Loucy (cell line): Measurements from ENCODE around the gene MCU.

Source experiments
- H2AFZ ChIP-seq: fragments of 200-600 bp; sonication (generic); 2 replicates; pipeline ENCODE4 v1.6.0; 2016; ENCODE audit warnings: antibody characterized with exemption, mild to moderate bottlenecking, low read length, moderate library complexity
- H3F3A ChIP-seq: fragments of 200-600 bp; 2 replicates; pipeline ENCODE4 v1.6.0; 2016; ENCODE audit warnings: antibody characterized with exemption, low read depth, mild to moderate bottlenecking
- H3K27me3 ChIP-seq: fragments of 200-600 bp; sonication (generic); 2 replicates; pipeline ENCODE4 v1.6.1; 2014; ENCODE audit warnings: low read length, mild to moderate bottlenecking; ENCODE audit not compliant: insufficient read depth, poor library complexity, severe bottlenecking
- H3K36me3 ChIP-seq: fragments of 200-600 bp; sonication (generic); 2 replicates; pipeline ENCODE4 v1.6.1; 2016; ENCODE audit warnings: low read length; ENCODE audit not compliant: insufficient read depth
- H3K4me1 ChIP-seq: fragments of 200-600 bp; sonication (generic); 2 replicates; pipeline ENCODE4 v1.5.1; 2014; ENCODE audit warnings: low read length, mild to moderate bottlenecking; ENCODE audit not compliant: insufficient read depth, poor library complexity, severe bottlenecking
- H3K4me2 ChIP-seq: fragments of 200-600 bp; sonication (generic); 2 replicates; pipeline ENCODE4 v1.6.0; 2014; ENCODE audit warnings: antibody characterized with exemption, low read length, low read depth, mild to moderate bottlenecking; ENCODE audit not compliant: poor library complexity, severe bottlenecking
- H3K4me3 ChIP-seq: fragments of 200-600 bp; sonication (generic); 2 replicates; pipeline ENCODE4 v1.5.1; 2014; ENCODE audit warnings: low read length, mild to moderate bottlenecking, mixed read lengths; ENCODE audit not compliant: poor library complexity, severe bottlenecking
- H3K79me2 ChIP-seq: fragments of 200-600 bp; sonication (generic); 2 replicates; pipeline ENCODE4 v1.6.1; 2014; ENCODE audit warnings: low read length; ENCODE audit not compliant: insufficient read depth
- H3K9ac ChIP-seq: fragments of 200-600 bp; sonication (generic); 2 replicates; pipeline ENCODE4 v1.6.0; 2014; ENCODE audit warnings: mild to moderate bottlenecking, low read depth, low read length, moderate library complexity; ENCODE audit not compliant: poor library complexity, severe bottlenecking
- H3K9me2 ChIP-seq: fragments of 200-600 bp; sonication (generic); replicated peaks from 2 replicates; pipeline ENCODE4 v1.6.1; 2016; ENCODE audit warnings: low read depth, low read length, mixed read lengths
- H3K9me3 ChIP-seq: fragments of 200-600 bp; sonication (generic); 2 replicates; pipeline ENCODE4 v1.6.1; 2014; ENCODE audit warnings: mild to moderate bottlenecking, antibody characterized with exemption, low read length, low read depth; ENCODE audit not compliant: insufficient read depth
- H4K20me1 ChIP-seq: fragments of 200-600 bp; sonication (generic); 2 replicates; pipeline ENCODE4 v1.6.0; 2014; ENCODE audit warnings: antibody characterized with exemption, low read length, mild to moderate bottlenecking; ENCODE audit not compliant: insufficient read depth, poor library complexity, severe bottlenecking
- EZH2phosphoT487 ChIP-seq: fragments of 200-600 bp; IDR thresholded peaks from 2 replicates; pipeline ENCODE4 v1.6.1; 2018; ENCODE audit warnings: antibody characterized with exemption, mild to moderate bottlenecking, moderate library complexity, borderline replicate concordance
- TF ChIP-seq, protein P1 (sequence below): fragments of 200-600 bp; sonication (generic); conservative IDR thresholded peaks from 2 replicates; pipeline ENCODE4 v1.5.1; 2014; ENCODE audit warnings: mild to moderate bottlenecking, antibody characterized with exemption, low read length

The MCU gene

DNA sequence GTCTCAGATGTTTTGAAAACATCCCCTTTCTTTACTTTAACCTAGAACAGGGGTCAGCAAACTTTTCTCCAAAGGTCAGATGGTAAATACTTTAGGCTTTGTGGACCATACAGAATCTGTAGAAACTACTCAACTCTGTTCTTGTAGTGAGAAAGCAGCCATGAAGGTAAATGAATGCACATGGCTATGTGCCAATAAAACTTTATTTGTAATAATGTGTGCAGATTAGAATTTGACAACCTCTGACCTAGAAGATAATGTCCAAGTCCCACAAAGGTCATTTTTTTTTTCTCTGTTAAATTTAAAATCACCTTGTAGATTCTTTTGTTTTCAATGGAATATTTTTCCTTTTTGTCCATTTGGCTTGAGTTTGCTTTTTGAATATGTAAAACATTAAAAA lies 218.8 kb downstream of the MCU start:
- Histone ChIP-seq H3K4me3 (no peak overlapping the region), H2AFZ (no peak overlapping the region), H3K4me1 (no peaks in the 10 kb centered on the region), H3F3A (no peaks in the 10 kb centered on the region), H3K9ac (no peak overlapping the region), H3K9me3 (no peaks in the 10 kb centered on the region), H3K4me2 (no peak overlapping the region), H3K36me3 (no peaks in the 10 kb centered on the region), H3K9me2 (no peaks in the 10 kb centered on the region), H3K79me2 (no peaks in the 10 kb centered on the region), H4K20me1 (no peaks in the 10 kb centered on the region), H3K27me3 (no peaks in the 10 kb centered on the region)
- TF ChIP-seq EZH2phosphoT487 = no peak
- TF ChIP-seq, protein P1, sequence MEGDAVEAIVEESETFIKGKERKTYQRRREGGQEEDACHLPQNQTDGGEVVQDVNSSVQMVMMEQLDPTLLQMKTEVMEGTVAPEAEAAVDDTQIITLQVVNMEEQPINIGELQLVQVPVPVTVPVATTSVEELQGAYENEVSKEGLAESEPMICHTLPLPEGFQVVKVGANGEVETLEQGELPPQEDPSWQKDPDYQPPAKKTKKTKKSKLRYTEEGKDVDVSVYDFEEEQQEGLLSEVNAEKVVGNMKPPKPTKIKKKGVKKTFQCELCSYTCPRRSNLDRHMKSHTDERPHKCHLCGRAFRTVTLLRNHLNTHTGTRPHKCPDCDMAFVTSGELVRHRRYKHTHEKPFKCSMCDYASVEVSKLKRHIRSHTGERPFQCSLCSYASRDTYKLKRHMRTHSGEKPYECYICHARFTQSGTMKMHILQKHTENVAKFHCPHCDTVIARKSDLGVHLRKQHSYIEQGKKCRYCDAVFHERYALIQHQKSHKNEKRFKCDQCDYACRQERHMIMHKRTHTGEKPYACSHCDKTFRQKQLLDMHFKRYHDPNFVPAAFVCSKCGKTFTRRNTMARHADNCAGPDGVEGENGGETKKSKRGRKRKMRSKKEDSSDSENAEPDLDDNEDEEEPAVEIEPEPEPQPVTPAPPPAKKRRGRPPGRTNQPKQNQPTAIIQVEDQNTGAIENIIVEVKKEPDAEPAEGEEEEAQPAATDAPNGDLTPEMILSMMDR = no peak

DNA sequence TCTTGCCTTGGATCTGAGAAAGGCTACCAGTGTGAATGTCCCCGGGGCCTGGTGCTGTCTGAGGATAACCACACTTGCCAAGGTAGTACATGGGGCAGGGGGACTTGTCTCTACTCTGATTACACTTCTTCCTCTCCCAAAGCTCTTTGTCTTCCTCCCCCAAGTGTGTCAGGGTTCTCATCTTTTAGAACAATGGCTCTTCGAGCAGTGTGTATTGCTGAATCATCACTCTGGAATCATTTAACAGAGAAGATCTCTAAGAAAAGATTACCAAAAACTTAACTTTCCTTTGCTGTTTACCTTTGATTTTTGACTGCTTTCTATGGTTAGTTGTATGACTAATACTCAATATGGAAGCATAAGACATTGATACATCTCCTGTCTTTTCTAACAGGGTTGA lies 219.8 kb downstream of the MCU start:
- Histone ChIP-seq H3K4me1 (no peaks in the 10 kb centered on the region), H2AFZ (no peak overlapping the region), H3K27me3 (no peaks in the 10 kb centered on the region), H3K9me3 (no peaks in the 10 kb centered on the region), H3K4me3 (no peak overlapping the region), H3F3A (no peaks in the 10 kb centered on the region), H3K9me2 (no peaks in the 10 kb centered on the region), H3K36me3 (no peaks in the 10 kb centered on the region), H3K4me2 (no peak overlapping the region), H3K79me2 (no peaks in the 10 kb centered on the region), H3K9ac (no peak overlapping the region), H4K20me1 (no peaks in the 10 kb centered on the region)
- no peak for TF ChIP-seq EZH2phosphoT487
- TF ChIP-seq, protein P1 = no peak

DNA sequence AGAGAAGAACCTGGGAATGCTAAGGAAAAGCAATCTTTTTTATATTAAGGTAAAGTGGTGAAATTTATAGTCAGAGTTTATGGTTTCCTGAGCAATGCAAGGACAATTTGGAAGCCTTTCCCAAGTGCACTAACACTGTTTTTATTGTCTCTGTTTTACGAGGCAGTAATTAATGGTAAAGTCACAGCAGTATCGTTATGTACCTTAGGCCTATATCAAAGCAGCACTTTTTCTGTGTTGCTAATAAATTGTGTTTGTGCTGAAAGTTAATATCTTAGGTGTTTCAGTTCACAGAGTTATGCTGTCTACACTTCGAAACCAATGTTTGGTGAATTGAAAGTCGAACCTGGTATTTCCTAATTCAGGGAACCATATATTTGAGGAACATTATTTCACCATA lies 220.8 kb downstream of the MCU start:
- Histone ChIP-seq H3K4me2 (no peak overlapping the region), H3K79me2 (no peaks in the 10 kb centered on the region), H3K9ac (no peak overlapping the region), H3K27me3 (no peaks in the 10 kb centered on the region), H4K20me1 (no peaks in the 10 kb centered on the region), H3K36me3 (no peaks in the 10 kb centered on the region), H3K4me3 (no peak overlapping the region), H3K9me2 (no peaks in the 10 kb centered on the region), H2AFZ (no peak overlapping the region), H3K9me3 (no peaks in the 10 kb centered on the region), H3K4me1 (no peaks in the 10 kb centered on the region), H3F3A (no peaks in the 10 kb centered on the region)
- TF ChIP-seq, protein P1 = no peak
- no peak for TF ChIP-seq EZH2phosphoT487
